ENCODE measurements around the gene PRDM15.

The PRDM15 gene

GRCh38 chr21:41839387-41840000, 39.6 kb downstream of the PRDM15 start:
- DNase-seq (ENCODE audit: low spot score): no peak

- no peak for DNase-seq (ENCODE audit: low spot score)
Observed at GRCh38 chr21:41837756-41838297, 41.3 kb downstream of the PRDM15 start.

GRCh38 chr21:41836166-41837015, 42.8 kb downstream of the PRDM15 start:
- DNase-seq (ENCODE audit: low spot score): no peak

- no peak for DNase-seq (ENCODE audit: low spot score)
Observed at GRCh38 chr21:41835711-41836154, 43.4 kb downstream of the PRDM15 start.

- DNase-seq (ENCODE audit: low spot score): no peak
Observed at GRCh38 chr21:41834926-41835663, 44.0 kb downstream of the PRDM15 start.

GRCh38 chr21:41834252-41834925, 44.8 kb downstream of the PRDM15 start:
- DNase-seq (ENCODE audit: low spot score): no peak

GRCh38 chr21:41833497-41834115, 45.5 kb downstream of the PRDM15 start:
- no peak for DNase-seq (ENCODE audit: low spot score)

- DNase-seq (ENCODE audit: low spot score): no peak
Observed at GRCh38 chr21:41832596-41833496, 46.3 kb downstream of the PRDM15 start.

GRCh38 chr21:41831866-41832595, 47.1 kb downstream of the PRDM15 start:
- no peak for DNase-seq (ENCODE audit: low spot score)

GRCh38 chr21:41831453-41831831, 47.7 kb downstream of the PRDM15 start:
- DNase-seq (ENCODE audit: low spot score): no peak

GRCh38 chr21:41830764-41831452, 48.2 kb downstream of the PRDM15 start:
- no peak for DNase-seq (ENCODE audit: low spot score)

- DNase-seq (ENCODE audit: low spot score): no peak
Observed at GRCh38 chr21:41830145-41830707, 48.9 kb downstream of the PRDM15 start.

- no peak for DNase-seq (ENCODE audit: low spot score)
Observed at GRCh38 chr21:41828884-41829360, 50.2 kb downstream of the PRDM15 start.

GRCh38 chr21:41827951-41828883, 50.9 kb downstream of the PRDM15 start:
- DNase-seq (ENCODE audit: low spot score): no peak

GRCh38 chr21:41825881-41826280, 53.3 kb downstream of the PRDM15 start:
- no peak for DNase-seq (ENCODE audit: low spot score)

GRCh38 chr21:41825216-41825615, 53.9 kb downstream of the PRDM15 start:
- DNase-seq (ENCODE audit: low spot score): no peak

GRCh38 chr21:41824466-41825207, 54.5 kb downstream of the PRDM15 start:
- no peak for DNase-seq (ENCODE audit: low spot score)

All from left forelimb (tissue), 1 donor.